Measurements from ENCODE around the gene NUF2.
"Not testable (repeated sequence)": the region's sequence is repeated elsewhere in the genome, so short reads cannot be mapped to it uniquely, and the experiment has no call there.

Gene NUF2

GRCh38 chr1:163335216-163335615, 13.5 kb downstream of the NUF2 start:
- DNase-seq (ENCODE audit: low read depth): no peak

GRCh38 chr1:163337631-163338030, 15.9 kb downstream of the NUF2 start:
- DNase-seq (ENCODE audit: low read depth): peak; percentile 61

- peak; percentile 79 for DNase-seq (ENCODE audit: low read depth)
These were observed 24.6 kb downstream of the NUF2 start for GRCh38 chr1:163346326-163346870.

- DNase-seq (ENCODE audit: low read depth): no peak
These were observed 25.4 kb downstream of the NUF2 start for GRCh38 chr1:163347106-163347505.

GRCh38 chr1:163351912-163352311, 30.2 kb downstream of the NUF2 start:
- no peak for DNase-seq (ENCODE audit: low read depth)

- peak; percentile 32 for DNase-seq (ENCODE audit: low read depth)
These were observed 35.6 kb downstream of the NUF2 start for GRCh38 chr1:163357378-163357777.

- DNase-seq (ENCODE audit: low read depth): not testable (repeated sequence)
These were observed 36.4 kb downstream of the NUF2 start for GRCh38 chr1:163358172-163358571.

GRCh38 chr1:163361123-163361934, 39.6 kb downstream of the NUF2 start:
- peak; percentile 41 for DNase-seq (ENCODE audit: low read depth)

- DNase-seq (ENCODE audit: low read depth): no peak
These were observed 43.4 kb downstream of the NUF2 start for GRCh38 chr1:163365186-163365585.

GRCh38 chr1:163366555-163366954, 44.8 kb downstream of the NUF2 start:
- DNase-seq (ENCODE audit: low read depth): no peak

- no peak for DNase-seq (ENCODE audit: low read depth)
These were observed 46.0 kb downstream of the NUF2 start for GRCh38 chr1:163367721-163368120.

GRCh38 chr1:163372576-163372975, 50.8 kb downstream of the NUF2 start:
- no peak for DNase-seq (ENCODE audit: low read depth)

- no peak for DNase-seq (ENCODE audit: low read depth)
These were observed 56.8 kb downstream of the NUF2 start for GRCh38 chr1:163378554-163378953.

- no peak for DNase-seq (ENCODE audit: low read depth)
These were observed 58.0 kb downstream of the NUF2 start for GRCh38 chr1:163379801-163380200.

- no peak for DNase-seq (ENCODE audit: low read depth)
These were observed 59.9 kb downstream of the NUF2 start for GRCh38 chr1:163381487-163382184.

GRCh38 chr1:163382395-163382794, 60.6 kb downstream of the NUF2 start:
- no peak for DNase-seq (ENCODE audit: low read depth)

GRCh38 chr1:163387146-163387545, 65.4 kb downstream of the NUF2 start:
- no peak for DNase-seq (ENCODE audit: low read depth)

- no peak for DNase-seq (ENCODE audit: low read depth)
These were observed 67.2 kb downstream of the NUF2 start for GRCh38 chr1:163388970-163389369.

- DNase-seq (ENCODE audit: low read depth): no peak
These were observed 74.0 kb downstream of the NUF2 start for GRCh38 chr1:163395790-163396189.

GRCh38 chr1:163397451-163398200, 75.9 kb downstream of the NUF2 start:
- DNase-seq (ENCODE audit: low read depth): no peak

GRCh38 chr1:163399001-163399400, 77.2 kb downstream of the NUF2 start:
- no peak for DNase-seq (ENCODE audit: low read depth)

- no peak for DNase-seq (ENCODE audit: low read depth)
These were observed 78.3 kb downstream of the NUF2 start for GRCh38 chr1:163399976-163400601.

Data from ELR (cell line).